Memory B cell (primary cell): ENCODE measurements around the gene NSUN7.

Source experiments
- ATAC-seq: fragments of 150-1000 bp; cut with Tn5 transposase; 2 replicates; pipeline ENCODE4 v1.10.0; 2021; ENCODE audit warnings: low read depth, mild to moderate bottlenecking, moderate library complexity
- DNase-seq, 2 donors: peaks; one replicate each; pipeline ENCODE4 v3.0.0; 2022; ENCODE audit warnings: low spot score in 2 of 2
- H3K27ac Mint-ChIP-seq: one replicate; pipeline ENCODE4 v1.8.0; 2022; ENCODE audit warnings: mild to moderate bottlenecking, moderate library complexity, mixed read lengths
- H3K27me3 Mint-ChIP-seq: one replicate; pipeline ENCODE4 v1.8.0; 2022; ENCODE audit warnings: mixed read lengths
- H3K36me3 Mint-ChIP-seq: one replicate; pipeline ENCODE4 v1.8.0; 2022; ENCODE audit warnings: mild to moderate bottlenecking, mixed read lengths
- H3K4me1 Mint-ChIP-seq: one replicate; pipeline ENCODE4 v1.8.0; 2022; ENCODE audit warnings: mixed read lengths
- H3K4me3 Mint-ChIP-seq: one replicate; pipeline ENCODE4 v1.8.0; 2022; ENCODE audit warnings: mild to moderate bottlenecking, moderate library complexity, mixed read lengths
- H3K9me3 Mint-ChIP-seq: one replicate; pipeline ENCODE4 v1.8.0; 2022; ENCODE audit warnings: mixed read lengths

Gene NSUN7

GRCh38 chr4:40750461-40751258 lies 905 bp downstream of the NSUN7 start:
- Mint-ChIP-seq H3K27me3 (peaks cover 9% of the 10 kb centered on the region), H3K9me3 (peaks cover 2% of the 10 kb centered on the region), H3K27ac (peak overlapping the region; percentile 53), H3K4me3 (peak overlapping the region; percentile 86), H3K4me1 (no peaks in the 10 kb centered on the region), H3K36me3 (peaks cover 3% of the 10 kb centered on the region)
- DNase-seq (no peak), ATAC-seq (no peak)

GRCh38 chr4:40755616-40756015 lies 5.9 kb downstream of the NSUN7 start:
- DNase-seq, result no peak
- H3K27me3 Mint-ChIP-seq, result peaks cover 6% of the 10 kb centered on the region
- peaks cover 2% of the 10 kb centered on the region for H3K9me3 Mint-ChIP-seq

GRCh38 chr4:40763228-40763716 lies 13.5 kb downstream of the NSUN7 start:
- peaks cover 7% of the 10 kb centered on the region for H3K4me1 Mint-ChIP-seq
- no peak for DNase-seq
- no peak overlapping the region for H3K27ac Mint-ChIP-seq
- no peaks in the 10 kb centered on the region for H3K36me3 Mint-ChIP-seq
- ATAC-seq, result peak; percentile 39
- H3K9me3 Mint-ChIP-seq, result no peaks in the 10 kb centered on the region
- H3K4me3 Mint-ChIP-seq, result no peak overlapping the region
- H3K27me3 Mint-ChIP-seq, result no peaks in the 10 kb centered on the region

More at GRCh38 chr4:40755616-40756015, 5.9 kb downstream of the NSUN7 start:
- H3K4me3 Mint-ChIP-seq, result no peak overlapping the region
- no peak overlapping the region for H3K27ac Mint-ChIP-seq
- ATAC-seq, result no peak
- no peaks in the 10 kb centered on the region for H3K4me1 Mint-ChIP-seq
- H3K36me3 Mint-ChIP-seq, result peaks cover 3% of the 10 kb centered on the region

GRCh38 chr4:40769266-40769665 lies 19.5 kb downstream of the NSUN7 start:
- no peaks in the 10 kb centered on the region for H3K36me3 Mint-ChIP-seq
- DNase-seq, result no peak
- H3K27ac Mint-ChIP-seq, result no peak overlapping the region
- H3K9me3 Mint-ChIP-seq, result no peaks in the 10 kb centered on the region
- H3K4me3 Mint-ChIP-seq, result no peak overlapping the region
- no peaks in the 10 kb centered on the region for H3K4me1 Mint-ChIP-seq
- no peak for ATAC-seq
- H3K27me3 Mint-ChIP-seq, result peaks cover 6% of the 10 kb centered on the region

- DNase-seq (no peak), ATAC-seq (no peak)
- Mint-ChIP-seq H3K27me3 (peaks cover 5% of the 10 kb centered on the region), H3K9me3 (peaks cover 2% of the 10 kb centered on the region), H3K4me1 (no peaks in the 10 kb centered on the region), H3K27ac (no peak overlapping the region), H3K36me3 (peaks cover 2% of the 10 kb centered on the region), H3K4me3 (no peak overlapping the region)
Measured at GRCh38 chr4:40778090-40778489, 28.3 kb downstream of the NSUN7 start.

GRCh38 chr4:40782876-40783275 lies 33.1 kb downstream of the NSUN7 start:
- peaks cover 2% of the 10 kb centered on the region for H3K36me3 Mint-ChIP-seq
- H3K27ac Mint-ChIP-seq, result no peak overlapping the region
- H3K4me1 Mint-ChIP-seq, result no peaks in the 10 kb centered on the region
- H3K9me3 Mint-ChIP-seq, result peaks cover 2% of the 10 kb centered on the region
- no peak overlapping the region for H3K4me3 Mint-ChIP-seq
- H3K27me3 Mint-ChIP-seq, result peaks cover 4% of the 10 kb centered on the region
- DNase-seq (no peak), ATAC-seq (no peak)

GRCh38 chr4:40785727-40786126 lies 36.0 kb downstream of the NSUN7 start:
- H3K4me3 Mint-ChIP-seq, result no peak overlapping the region
- ATAC-seq, result no peak
- DNase-seq, result no peak

GRCh38 chr4:40788331-40788730 lies 38.6 kb downstream of the NSUN7 start:
- Mint-ChIP-seq H3K4me3 (no peak overlapping the region), H3K4me1 (peaks cover 7% of the 10 kb centered on the region), H3K9me3 (no peaks in the 10 kb centered on the region), H3K36me3 (no peaks in the 10 kb centered on the region), H3K27me3 (peaks cover 1% of the 10 kb centered on the region), H3K27ac (no peak overlapping the region)
- ATAC-seq (no peak), DNase-seq (no peak)

More at GRCh38 chr4:40785727-40786126, 36.0 kb downstream of the NSUN7 start:
- no peaks in the 10 kb centered on the region for H3K36me3 Mint-ChIP-seq
- peaks cover 3% of the 10 kb centered on the region for H3K27me3 Mint-ChIP-seq
- no peaks in the 10 kb centered on the region for H3K9me3 Mint-ChIP-seq
- H3K27ac Mint-ChIP-seq, result no peak overlapping the region
- H3K4me1 Mint-ChIP-seq, result peaks cover 7% of the 10 kb centered on the region

GRCh38 chr4:40789031-40789430 lies 39.3 kb downstream of the NSUN7 start:
- Mint-ChIP-seq H3K4me1 (peaks cover 7% of the 10 kb centered on the region), H3K9me3 (no peaks in the 10 kb centered on the region), H3K36me3 (no peaks in the 10 kb centered on the region), H3K4me3 (no peak overlapping the region), H3K27me3 (peaks cover 1% of the 10 kb centered on the region), H3K27ac (no peak overlapping the region)
- DNase-seq (no peak), ATAC-seq (no peak)

GRCh38 chr4:40789771-40790170 lies 40.0 kb downstream of the NSUN7 start:
- Mint-ChIP-seq H3K36me3 (no peaks in the 10 kb centered on the region), H3K27me3 (peaks cover 1% of the 10 kb centered on the region), H3K4me3 (no peak overlapping the region), H3K9me3 (no peaks in the 10 kb centered on the region), H3K4me1 (peaks cover 7% of the 10 kb centered on the region), H3K27ac (no peak overlapping the region)
- ATAC-seq (no peak), DNase-seq (no peak)

- no peaks in the 10 kb centered on the region for H3K36me3 Mint-ChIP-seq
- ATAC-seq, result peak; percentile 67
- no peak overlapping the region for H3K27ac Mint-ChIP-seq
- H3K27me3 Mint-ChIP-seq, result peaks cover 2% of the 10 kb centered on the region
- H3K9me3 Mint-ChIP-seq, result no peaks in the 10 kb centered on the region
- peaks cover 8% of the 10 kb centered on the region for H3K4me1 Mint-ChIP-seq
- H3K4me3 Mint-ChIP-seq, result peak overlapping the region; percentile 32
- DNase-seq, result no peak
Measured at GRCh38 chr4:40800064-40800463, 50.3 kb downstream of the NSUN7 start.

GRCh38 chr4:40804598-40804997 lies 54.8 kb downstream of the NSUN7 start:
- Mint-ChIP-seq H3K4me3 (no peak overlapping the region), H3K27ac (no peak overlapping the region), H3K36me3 (no peaks in the 10 kb centered on the region), H3K9me3 (no peaks in the 10 kb centered on the region), H3K27me3 (peaks cover 2% of the 10 kb centered on the region), H3K4me1 (peaks cover 7% of the 10 kb centered on the region)
- DNase-seq, result no peak
- ATAC-seq, result no peak

- H3K4me1 Mint-ChIP-seq, result peaks cover 3% of the 10 kb centered on the region
- H3K9me3 Mint-ChIP-seq, result no peaks in the 10 kb centered on the region
- no peak for DNase-seq
- H3K4me3 Mint-ChIP-seq, result no peak overlapping the region
- no peak overlapping the region for H3K27ac Mint-ChIP-seq
- ATAC-seq, result no peak
- H3K27me3 Mint-ChIP-seq, result peaks cover 2% of the 10 kb centered on the region
- no peaks in the 10 kb centered on the region for H3K36me3 Mint-ChIP-seq
Measured at GRCh38 chr4:40808926-40809457, 59.2 kb downstream of the NSUN7 start.

- no peak for ATAC-seq
- Mint-ChIP-seq H3K4me3 (no peak overlapping the region), H3K27ac (no peak overlapping the region), H3K36me3 (no peaks in the 10 kb centered on the region), H3K27me3 (no peaks in the 10 kb centered on the region), H3K9me3 (no peaks in the 10 kb centered on the region), H3K4me1 (no peaks in the 10 kb centered on the region)
- no peak for DNase-seq
Measured at GRCh38 chr4:40811956-40812355, 62.2 kb downstream of the NSUN7 start.

GRCh38 chr4:40812386-40812785 lies 62.6 kb downstream of the NSUN7 start:
- Mint-ChIP-seq H3K4me3 (no peak overlapping the region), H3K9me3 (no peaks in the 10 kb centered on the region), H3K36me3 (no peaks in the 10 kb centered on the region), H3K27ac (no peak overlapping the region), H3K27me3 (no peaks in the 10 kb centered on the region), H3K4me1 (no peaks in the 10 kb centered on the region)
- ATAC-seq (no peak), DNase-seq (no peak)
